ENCODE results near the gene GJB3. TPM values are rescaled to one million over a fixed set of nuclear protein-coding genes. Genes with fewer than 3 reads are reported as not detected.

Gene GJB3
- polyA plus RNA-seq, 2 of the 4 experiments (the other 2 are of a cell fraction), result 0.50 to 0.76 TPM

DNA sequence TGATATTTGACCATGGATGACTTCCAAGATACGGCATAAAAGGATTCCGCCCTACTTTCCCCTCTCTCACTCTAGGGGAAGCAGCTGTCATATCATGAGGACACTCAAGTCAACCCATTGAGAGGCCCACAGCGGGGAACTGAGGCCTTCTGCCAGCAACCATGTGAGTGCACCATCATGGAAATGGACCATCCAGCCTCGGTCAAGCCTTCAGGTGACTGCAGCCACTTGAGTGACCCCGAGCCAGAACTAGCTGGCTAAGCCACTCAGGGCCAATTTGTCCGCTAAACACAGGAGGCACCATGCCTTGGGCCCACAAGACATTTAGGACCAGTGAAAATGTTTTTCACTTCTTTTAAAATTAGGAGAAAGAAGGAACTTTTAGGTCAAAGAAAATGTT, 37.2 kb upstream of the GJB3 start:
- ATAC-seq, result no peak
- no peaks in the 10 kb centered on the region for H3K9me3 ChIP-seq
- H3K27ac ChIP-seq, result no peak overlapping the region
- 57% methylated on average over 5 of the region's 6 CpGs for WGBS (ENCODE audit: missing lambda C conversion rate)
- no peaks in the 10 kb centered on the region for H3K4me1 ChIP-seq
- DNase-seq (ENCODE audit: low read depth in 1 of 2, low spot score in 1 of 2), result no peak
- no peak overlapping the region for H3K4me2 ChIP-seq
- ChIA-PET POLR2A (no interaction called here), CTCF (interaction anchor here (1.0 to 3.9 kb wide), 15 partner anchors 9 to 1123 kb away, joined by 3 to 35 read pairs (median 8); partner anchors contain the start of gene GJB5)
- no peak for FAIRE-seq
- no peak for TF ChIP-seq RNF2 (IDR thresholded peaks at IDR 0.05; ENCODE audit: borderline replicate concordance, low read depth)
- TF ChIP-seq HOXB13 (CRISPR knock-in tag; IDR thresholded peaks at IDR 0.05; ENCODE audit: low read depth), result no peak
- no peak for TF ChIP-seq BHLHE40 (IDR thresholded peaks at IDR 0.05; ENCODE audit: low read depth, low read length)
- TF ChIP-seq MAFK (IDR thresholded peaks at IDR 0.05; ENCODE audit: partially characterized antibody), result no peak
- no peak for TF ChIP-seq ZFP36 (IDR thresholded peaks at IDR 0.05; ENCODE audit: borderline replicate concordance, partially characterized antibody)
- no peak for TF ChIP-seq POLR2AphosphoS2 (conservative IDR thresholded peaks at IDR 0.05; ENCODE audit: low read length)
- no peak for TF ChIP-seq SREBF2 (IDR thresholded peaks at IDR 0.05)
- TF ChIP-seq ESRRA (IDR thresholded peaks at IDR 0.05; ENCODE audit: borderline replicate concordance, low read length), result no peak
- no peak for TF ChIP-seq CHD4 (IDR thresholded peaks at IDR 0.05; ENCODE audit: borderline replicate concordance)
- TF ChIP-seq EHF (CRISPR knock-in tag; IDR thresholded peaks at IDR 0.05), result no peak
- TF ChIP-seq KDM1A (IDR thresholded peaks at IDR 0.05; ENCODE audit: low read depth), result no peak
- no peak for TF ChIP-seq SMC3 (IDR thresholded peaks at IDR 0.05)
- no peak for TF ChIP-seq GATA3 (IDR thresholded peaks at IDR 0.05; ENCODE audit: borderline replicate concordance)
- TF ChIP-seq EP300 (IDR thresholded peaks at IDR 0.05), result no peak
- no peak for TF ChIP-seq PHF8 (IDR thresholded peaks at IDR 0.05; ENCODE audit: borderline replicate concordance, low read depth)
- no peak for TF ChIP-seq JUN (IDR thresholded peaks at IDR 0.05)
- H3K4me3 ChIP-seq, result no peak overlapping the region

DNA sequence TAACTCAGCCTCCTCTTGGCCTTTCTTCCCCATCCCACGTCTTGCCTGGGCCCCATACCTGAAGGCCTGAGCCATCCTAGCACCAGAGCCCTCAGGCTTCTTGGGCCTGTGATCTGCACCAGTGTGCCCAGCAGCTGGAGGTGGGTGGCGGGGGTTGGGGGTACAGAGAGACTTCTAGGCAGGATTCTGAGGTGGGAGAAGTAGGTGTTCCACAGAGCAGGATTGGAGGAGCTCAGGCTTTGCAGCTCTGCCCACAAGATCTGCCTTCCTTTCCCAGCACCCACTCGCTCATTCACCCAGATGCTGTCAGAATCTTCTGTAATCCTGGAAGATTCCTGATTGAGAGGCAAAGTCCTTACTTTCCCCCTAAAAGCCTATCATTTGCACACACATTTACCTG, 36.2 kb upstream of the GJB3 start:
- WGBS (ENCODE audit: missing lambda C conversion rate), result 61% methylated on average over 3 of the region's 3 CpGs
- Histone ChIP-seq H3K9me3 (no peaks in the 10 kb centered on the region), H3K4me3 (no peak overlapping the region), H3K27ac (no peak overlapping the region), H3K4me1 (no peaks in the 10 kb centered on the region), H3K4me2 (no peak overlapping the region)
- DNase-seq (ENCODE audit: low read depth in 1 of 2, low spot score in 1 of 2) (no peak), FAIRE-seq (no peak), ATAC-seq (no peak)
- CTCF ChIA-PET, result interaction anchor here (1.0 to 3.4 kb wide), 4 partner anchors 8 to 1104 kb away, joined by 3 to 27 read pairs (median 18); partner anchors contain the start of gene GJB5
- TF ChIP-seq CHD2 (IDR thresholded peaks at IDR 0.05; ENCODE audit: low read length, partially characterized antibody) (no peak), HOXA7 (CRISPR knock-in tag; IDR thresholded peaks at IDR 0.05) (no peak), KDM1A (IDR thresholded peaks at IDR 0.05; ENCODE audit: low read depth) (no peak), ZFP36 (IDR thresholded peaks at IDR 0.05; ENCODE audit: borderline replicate concordance, partially characterized antibody) (no peak), HOXB5 (CRISPR knock-in tag; IDR thresholded peaks at IDR 0.05) (no peak), MAFK (IDR thresholded peaks at IDR 0.05; ENCODE audit: partially characterized antibody) (no peak), KDM5A (IDR thresholded peaks at IDR 0.05) (no peak), HEYL (CRISPR knock-in tag; IDR thresholded peaks at IDR 0.05) (no peak), ZC3H11A (IDR thresholded peaks at IDR 0.05) (no peak), TFCP2L1 (CRISPR knock-in tag; IDR thresholded peaks at IDR 0.05) (no peak), FOSL2 (IDR thresholded peaks at IDR 0.05) (no peak), FOSL2 (CRISPR knock-in tag; IDR thresholded peaks at IDR 0.05) (no peak), CBX2 (IDR thresholded peaks at IDR 0.05; ENCODE audit: borderline replicate concordance, low read depth) (no peak), RAD21 (conservative IDR thresholded peaks at IDR 0.05 in 1 of 2, IDR thresholded peaks at IDR 0.05 in 1 of 2) (no peak)
- TF ChIP-seq, protein P1, sequence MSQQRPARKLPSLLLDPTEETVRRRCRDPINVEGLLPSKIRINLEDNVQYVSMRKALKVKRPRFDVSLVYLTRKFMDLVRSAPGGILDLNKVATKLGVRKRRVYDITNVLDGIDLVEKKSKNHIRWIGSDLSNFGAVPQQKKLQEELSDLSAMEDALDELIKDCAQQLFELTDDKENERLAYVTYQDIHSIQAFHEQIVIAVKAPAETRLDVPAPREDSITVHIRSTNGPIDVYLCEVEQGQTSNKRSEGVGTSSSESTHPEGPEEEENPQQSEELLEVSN (IDR thresholded peaks at IDR 0.05; ENCODE audit: borderline replicate concordance, low read depth), result no peak
- POLR2A ChIA-PET, result no interaction called here
